ENCODE measurements around the gene KATNAL2. TPM values are rescaled to one million over a fixed set of nuclear protein-coding genes. Genes with fewer than 3 reads are reported as not detected.

KATNAL2 gene
- total RNA-seq, 2 donors from 2014 or later, result 4.2 to 6.4 TPM

- peak within 1 kb of the TSS; percentile 96 for H3K27ac Mint-ChIP-seq
- no peaks in the 10 kb centered on the region for H3K9me3 Mint-ChIP-seq
Measured at GRCh38 chr18:47150029-47150823, 232.8 kb downstream of the KATNAL2 start, which contains the start of gene HDHD2. HDHD2 (minus strand) TSS chr18:47150500; CDS start chr18:47136439, 14,061 bp downstream.

GRCh38 chr18:47150824-47151366 lies 233.5 kb downstream of the KATNAL2 start:
- Mint-ChIP-seq H3K4me3 (peak overlapping the region; percentile 93), H3K9me3 (no peaks in the 10 kb centered on the region), H3K27me3 (ENCODE audit: insufficient read depth) (no peaks in the 10 kb centered on the region), H3K27ac (peak overlapping the region; percentile 96), H3K36me3 (ENCODE audit: low read depth) (peaks cover 20% of the 10 kb centered on the region), H3K4me1 (peaks cover 12% of the 10 kb centered on the region)
- Histone ChIP-seq H3K9me3 (ENCODE audit: control insufficient read depth, low read length) (no peaks in the 10 kb centered on the region), H3K4me3 (ENCODE audit: low read length) (peak overlapping the region; percentile 99), H3K27me3 (ENCODE audit: control insufficient read depth, insufficient read depth, low read length, poor library complexity, severe bottlenecking) (no peaks in the 10 kb centered on the region), H3K36me3 (ENCODE audit: control insufficient read depth, insufficient read depth, low read length) (peaks cover 21% of the 10 kb centered on the region), H3K4me1 (ENCODE audit: control insufficient read depth, insufficient read depth, low read length) (no peaks in the 10 kb centered on the region), H3K9ac (ENCODE audit: extremely low read depth, low read length, poor library complexity, severe bottlenecking) (peak overlapping the region; percentile 67), H3K27ac (ENCODE audit: low read depth, low read length) (peak overlapping the region; percentile 90)
- TF ChIP-seq, protein P1, sequence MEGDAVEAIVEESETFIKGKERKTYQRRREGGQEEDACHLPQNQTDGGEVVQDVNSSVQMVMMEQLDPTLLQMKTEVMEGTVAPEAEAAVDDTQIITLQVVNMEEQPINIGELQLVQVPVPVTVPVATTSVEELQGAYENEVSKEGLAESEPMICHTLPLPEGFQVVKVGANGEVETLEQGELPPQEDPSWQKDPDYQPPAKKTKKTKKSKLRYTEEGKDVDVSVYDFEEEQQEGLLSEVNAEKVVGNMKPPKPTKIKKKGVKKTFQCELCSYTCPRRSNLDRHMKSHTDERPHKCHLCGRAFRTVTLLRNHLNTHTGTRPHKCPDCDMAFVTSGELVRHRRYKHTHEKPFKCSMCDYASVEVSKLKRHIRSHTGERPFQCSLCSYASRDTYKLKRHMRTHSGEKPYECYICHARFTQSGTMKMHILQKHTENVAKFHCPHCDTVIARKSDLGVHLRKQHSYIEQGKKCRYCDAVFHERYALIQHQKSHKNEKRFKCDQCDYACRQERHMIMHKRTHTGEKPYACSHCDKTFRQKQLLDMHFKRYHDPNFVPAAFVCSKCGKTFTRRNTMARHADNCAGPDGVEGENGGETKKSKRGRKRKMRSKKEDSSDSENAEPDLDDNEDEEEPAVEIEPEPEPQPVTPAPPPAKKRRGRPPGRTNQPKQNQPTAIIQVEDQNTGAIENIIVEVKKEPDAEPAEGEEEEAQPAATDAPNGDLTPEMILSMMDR (conservative IDR thresholded peaks at IDR 0.05), result no peak
- WGBS, 2 experiments (ENCODE audit: insufficient coverage in 1 of 2, insufficient read length in 1 of 2), result 14 to 17% methylated on average over 6 to 13 of the region's 13 CpGs
- no peak for DNase-seq

More at GRCh38 chr18:47150029-47150823, 232.8 kb downstream of the KATNAL2 start, which contains the start of gene HDHD2:
- Histone ChIP-seq H3K36me3 (ENCODE audit: control insufficient read depth, insufficient read depth, low read length) (peaks cover 16% of the 10 kb centered on the region), H3K27ac (ENCODE audit: low read depth, low read length) (peak within 1 kb of the TSS; percentile 90), H3K4me3 (ENCODE audit: low read length) (peak within 1 kb of the TSS; percentile 99), H3K4me1 (ENCODE audit: control insufficient read depth, insufficient read depth, low read length) (no peaks in the 10 kb centered on the region), H3K9ac (ENCODE audit: extremely low read depth, low read length, poor library complexity, severe bottlenecking) (peak within 1 kb of the TSS; percentile 67), H3K9me3 (ENCODE audit: control insufficient read depth, low read length) (no peaks in the 10 kb centered on the region), H3K27me3 (ENCODE audit: control insufficient read depth, insufficient read depth, low read length, poor library complexity, severe bottlenecking) (no peaks in the 10 kb centered on the region)
- 0% methylated on average over 10 to 70 of the region's 70 CpGs for WGBS, 2 experiments (ENCODE audit: insufficient coverage in 1 of 2, insufficient read length in 1 of 2)
- Mint-ChIP-seq H3K4me1 (peaks cover 12% of the 10 kb centered on the region), H3K4me3 (peak within 1 kb of the TSS; percentile 93), H3K27me3 (ENCODE audit: insufficient read depth) (no peaks in the 10 kb centered on the region), H3K36me3 (ENCODE audit: low read depth) (peaks cover 16% of the 10 kb centered on the region)
- TF ChIP-seq, protein P1 (conservative IDR thresholded peaks at IDR 0.05), result no peak
- DNase-seq, result peak; percentile 94

GRCh38 chr18:47151439-47151838 lies 234.0 kb downstream of the KATNAL2 start:
- Histone ChIP-seq H3K4me1 (ENCODE audit: control insufficient read depth, insufficient read depth, low read length) (no peaks in the 10 kb centered on the region), H3K27me3 (ENCODE audit: control insufficient read depth, insufficient read depth, low read length, poor library complexity, severe bottlenecking) (no peaks in the 10 kb centered on the region), H3K9me3 (ENCODE audit: control insufficient read depth, low read length) (no peaks in the 10 kb centered on the region), H3K36me3 (ENCODE audit: control insufficient read depth, insufficient read depth, low read length) (peaks cover 26% of the 10 kb centered on the region), H3K4me3 (ENCODE audit: low read length) (peak overlapping the region; percentile 99), H3K27ac (ENCODE audit: low read depth, low read length) (no peak overlapping the region), H3K9ac (ENCODE audit: extremely low read depth, low read length, poor library complexity, severe bottlenecking) (no peak overlapping the region)
- Mint-ChIP-seq H3K4me1 (peaks cover 12% of the 10 kb centered on the region), H3K4me3 (peak overlapping the region; percentile 93), H3K27me3 (ENCODE audit: insufficient read depth) (no peaks in the 10 kb centered on the region), H3K9me3 (no peaks in the 10 kb centered on the region), H3K36me3 (ENCODE audit: low read depth) (peaks cover 25% of the 10 kb centered on the region), H3K27ac (peak overlapping the region; percentile 96)
- TF ChIP-seq, protein P1 (conservative IDR thresholded peaks at IDR 0.05), result no peak
- DNase-seq, result no peak

Other genes starting within 250 kb of the KATNAL2 start
- gene ST8SIA5, start 160.5 kb upstream of the KATNAL2 start, total RNA-seq, result under 1 TPM; 0.24 to 0.73 TPM
- 10 to 100 TPM; 34.8 to 52.0 TPM for gene PIAS2, start 95 bp upstream of the KATNAL2 start, total RNA-seq
- gene ELOA2, start 118.0 kb downstream of the KATNAL2 start, total RNA-seq, result not detected
- 10 to 100 TPM; 53.6 to 76.8 TPM for gene HDHD2, start 232.9 kb downstream of the KATNAL2 start, total RNA-seq

Data from endodermal cell (in vitro differentiated cells).